ENCODE results near the gene MYO3B.

MYO3B gene

GRCh38 chr2:170566138-170566537, 388.2 kb downstream of the MYO3B start:
- TF ChIP-seq CTCF (IDR thresholded peaks at IDR 0.05; ENCODE audit: low read depth, low read length), result no peak
- TF ChIP-seq MYC (IDR thresholded peaks at IDR 0.05; ENCODE audit: low read depth, low read length), result no peak
- TF ChIP-seq MAX (IDR thresholded peaks at IDR 0.05; ENCODE audit: low read depth, low read length), result no peak
- TF ChIP-seq POLR2A (IDR thresholded peaks at IDR 0.05; ENCODE audit: extremely low read depth, insufficient read length), result no peak
- no peak for DNase-seq (ENCODE audit: low read depth)
- H3K4me3 ChIP-seq (ENCODE audit: low read depth, low read length), result no peak overlapping the region

- no peak overlapping the region for H3K4me3 ChIP-seq (ENCODE audit: low read depth, low read length)
- no peak for DNase-seq (ENCODE audit: low read depth)
- TF ChIP-seq CTCF (IDR thresholded peaks at IDR 0.05; ENCODE audit: low read depth, low read length) (no peak), POLR2A (IDR thresholded peaks at IDR 0.05; ENCODE audit: extremely low read depth, insufficient read length) (no peak), MAX (IDR thresholded peaks at IDR 0.05; ENCODE audit: low read depth, low read length) (no peak), MYC (IDR thresholded peaks at IDR 0.05; ENCODE audit: low read depth, low read length) (no peak)
Observed at GRCh38 chr2:170567429-170567828, 389.5 kb downstream of the MYO3B start.

- TF ChIP-seq MAX (IDR thresholded peaks at IDR 0.05; ENCODE audit: low read depth, low read length) (no peak), CTCF (IDR thresholded peaks at IDR 0.05; ENCODE audit: low read depth, low read length) (no peak), POLR2A (IDR thresholded peaks at IDR 0.05; ENCODE audit: extremely low read depth, insufficient read length) (no peak), MYC (IDR thresholded peaks at IDR 0.05; ENCODE audit: low read depth, low read length) (no peak)
- no peak overlapping the region for H3K4me3 ChIP-seq (ENCODE audit: low read depth, low read length)
- no peak for DNase-seq (ENCODE audit: low read depth)
Observed at GRCh38 chr2:170568511-170568910, 390.6 kb downstream of the MYO3B start.

GRCh38 chr2:170571612-170572011, 393.7 kb downstream of the MYO3B start:
- no peak for DNase-seq (ENCODE audit: low read depth)
- H3K4me3 ChIP-seq (ENCODE audit: low read depth, low read length), result no peak overlapping the region
- TF ChIP-seq POLR2A (IDR thresholded peaks at IDR 0.05; ENCODE audit: extremely low read depth, insufficient read length) (no peak), MYC (IDR thresholded peaks at IDR 0.05; ENCODE audit: low read depth, low read length) (no peak), CTCF (IDR thresholded peaks at IDR 0.05; ENCODE audit: low read depth, low read length) (no peak), MAX (IDR thresholded peaks at IDR 0.05; ENCODE audit: low read depth, low read length) (no peak)

- H3K4me3 ChIP-seq (ENCODE audit: low read depth, low read length), result no peak overlapping the region
- TF ChIP-seq MAX (IDR thresholded peaks at IDR 0.05; ENCODE audit: low read depth, low read length) (no peak), CTCF (IDR thresholded peaks at IDR 0.05; ENCODE audit: low read depth, low read length) (no peak), POLR2A (IDR thresholded peaks at IDR 0.05; ENCODE audit: extremely low read depth, insufficient read length) (no peak), MYC (IDR thresholded peaks at IDR 0.05; ENCODE audit: low read depth, low read length) (no peak)
- DNase-seq (ENCODE audit: low read depth), result no peak
Observed at GRCh38 chr2:170573671-170574070, 395.7 kb downstream of the MYO3B start.

GRCh38 chr2:170576296-170576695, 398.3 kb downstream of the MYO3B start:
- TF ChIP-seq POLR2A (IDR thresholded peaks at IDR 0.05; ENCODE audit: extremely low read depth, insufficient read length), result no peak
- no peak for DNase-seq (ENCODE audit: low read depth)
- H3K4me3 ChIP-seq (ENCODE audit: low read depth, low read length), result no peak overlapping the region

Data from NB4 (cell line).